M059J (cell line): ENCODE data around the gene SLC10A1. TPM values are rescaled to one million over a fixed set of nuclear protein-coding genes. Genes with fewer than 3 reads are reported as not detected.

Experiments used
- DNase-seq: peaks from one replicate; pipeline ENCODE4 v3.0.0-alpha.2; 2012; ENCODE audit warnings: low read depth
- total RNA-seq: library from RNA; depleted of rRNA; stranded (reverse); fragments of >200 nt; shearing (Covaris generic); gene quantifications from 2 replicates; pipeline ENCODE4 v1.2.3, GENCODE V29; 2014

The SLC10A1 gene
- total RNA-seq, 1 experiment from 2014 or later = not detected

DNA sequence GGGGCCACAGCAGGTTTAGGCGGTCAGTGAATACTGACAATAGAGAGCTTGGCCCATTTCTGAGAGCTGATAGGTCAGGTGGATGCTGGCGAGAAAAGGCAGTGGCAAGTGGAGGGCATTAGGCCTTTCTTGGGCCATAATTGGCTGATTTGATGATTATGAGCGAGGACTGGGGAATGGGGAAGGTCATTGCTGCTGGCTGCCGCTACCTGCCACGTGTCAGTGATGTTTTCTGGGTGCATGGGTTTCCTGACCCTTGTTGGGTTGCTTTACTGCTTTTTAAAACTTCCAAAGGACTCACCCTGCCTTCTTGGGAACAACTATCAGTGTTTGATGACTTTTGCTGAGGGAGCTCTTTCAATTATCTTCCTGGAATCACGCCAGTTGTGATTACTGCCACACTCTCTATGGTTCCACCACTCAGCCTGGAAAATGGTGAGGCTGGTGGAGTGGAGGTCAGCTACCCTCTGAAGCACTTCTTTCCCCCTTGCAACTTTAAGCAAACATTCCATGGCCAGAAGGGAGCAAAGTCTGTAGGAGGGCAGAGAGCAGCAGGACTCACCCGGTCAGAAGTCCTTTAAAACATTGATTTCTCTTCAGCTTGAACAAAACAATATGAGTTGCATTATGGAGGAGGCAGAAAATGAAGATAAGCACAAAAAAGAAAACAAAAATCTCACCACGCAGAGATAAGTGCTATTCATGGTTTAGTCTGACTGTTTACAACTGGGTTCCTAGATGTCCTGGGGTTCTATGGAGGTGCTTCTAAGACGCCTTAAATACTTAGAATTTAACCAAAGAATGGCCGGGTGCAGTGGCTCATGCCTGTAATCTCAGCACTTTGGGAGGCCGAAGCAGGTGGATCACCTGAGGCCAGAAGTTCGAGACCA, 12.1 kb upstream of the SLC10A1 start:
- DNase-seq = no peak

DNA sequence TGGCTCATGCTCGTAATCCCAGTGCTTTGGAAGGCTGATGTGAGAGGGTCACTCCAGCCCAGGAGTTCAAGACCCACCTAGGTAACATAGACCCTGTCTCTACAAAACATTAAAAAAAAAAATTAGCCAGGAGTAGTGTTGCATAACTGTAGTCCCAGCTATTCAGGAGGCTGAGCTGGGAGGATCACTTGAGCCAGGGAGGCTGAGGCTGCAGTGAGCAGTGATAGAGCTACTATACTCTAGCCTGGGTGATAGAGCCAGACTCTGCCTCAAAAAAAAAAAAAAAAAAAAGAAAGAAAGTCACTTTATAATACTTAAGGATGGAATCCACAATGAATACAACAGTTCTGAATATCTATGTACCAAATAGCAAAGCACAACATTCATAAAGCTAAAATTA, 10.2 kb upstream of the SLC10A1 start:
- no peak for DNase-seq

DNA sequence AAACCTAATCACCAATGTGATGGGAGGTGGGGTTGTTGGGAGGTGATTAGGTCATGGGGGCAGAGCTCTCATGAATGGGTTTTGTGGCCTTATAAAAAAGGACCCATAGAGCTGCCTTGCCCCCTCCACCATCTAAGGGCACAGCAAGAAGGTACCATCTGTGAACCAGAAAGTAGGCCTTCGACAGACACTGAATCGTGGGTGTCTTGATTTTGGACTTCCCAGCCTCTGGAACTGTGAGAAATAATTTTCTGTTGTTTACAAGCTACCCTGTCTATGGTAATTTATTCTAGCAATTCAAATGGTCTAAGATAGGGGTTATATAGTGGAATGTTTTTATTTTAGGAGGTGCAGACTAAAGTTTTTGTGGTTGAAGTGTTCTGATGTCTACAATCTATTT, 7.9 kb upstream of the SLC10A1 start:
- DNase-seq = no peak

DNA sequence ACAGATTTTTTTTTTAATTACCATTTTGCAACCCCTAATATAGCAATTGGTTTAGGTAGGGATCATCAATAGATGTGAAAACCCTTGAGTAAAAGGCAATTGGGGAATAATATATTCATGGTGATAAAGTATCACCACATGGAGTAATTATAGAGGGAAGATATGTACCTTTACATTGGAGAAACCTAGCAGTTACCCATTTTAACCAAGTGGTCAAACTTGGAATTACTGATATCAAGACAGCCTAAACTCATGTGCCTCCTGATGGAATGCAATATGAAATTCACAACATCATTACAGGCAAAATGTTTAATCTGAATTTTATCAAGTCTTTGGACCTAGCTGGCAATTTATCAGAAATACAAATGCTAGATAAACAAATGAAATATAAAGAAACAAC, 6.7 kb upstream of the SLC10A1 start:
- no peak for DNase-seq

DNA sequence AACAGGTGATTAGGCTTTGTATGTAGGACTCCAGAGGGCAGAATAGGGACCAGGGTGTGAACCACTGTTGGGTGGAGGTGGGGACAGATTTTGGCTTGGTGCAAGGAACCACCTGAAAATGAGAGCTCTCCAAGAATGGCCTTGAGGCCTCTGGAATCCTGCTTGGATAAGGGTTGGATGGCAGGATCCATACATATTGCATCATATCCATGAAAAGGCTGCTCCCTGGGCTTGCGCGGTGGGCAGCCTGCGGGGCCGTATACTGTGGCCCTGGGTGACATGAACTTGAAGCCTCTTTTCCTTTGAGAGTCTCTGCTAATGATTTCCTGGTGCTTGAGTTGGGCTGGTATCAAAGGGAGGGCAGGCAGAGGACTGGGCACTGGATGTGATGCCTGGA, 1.3 kb upstream of the SLC10A1 start:
- no peak for DNase-seq

DNA sequence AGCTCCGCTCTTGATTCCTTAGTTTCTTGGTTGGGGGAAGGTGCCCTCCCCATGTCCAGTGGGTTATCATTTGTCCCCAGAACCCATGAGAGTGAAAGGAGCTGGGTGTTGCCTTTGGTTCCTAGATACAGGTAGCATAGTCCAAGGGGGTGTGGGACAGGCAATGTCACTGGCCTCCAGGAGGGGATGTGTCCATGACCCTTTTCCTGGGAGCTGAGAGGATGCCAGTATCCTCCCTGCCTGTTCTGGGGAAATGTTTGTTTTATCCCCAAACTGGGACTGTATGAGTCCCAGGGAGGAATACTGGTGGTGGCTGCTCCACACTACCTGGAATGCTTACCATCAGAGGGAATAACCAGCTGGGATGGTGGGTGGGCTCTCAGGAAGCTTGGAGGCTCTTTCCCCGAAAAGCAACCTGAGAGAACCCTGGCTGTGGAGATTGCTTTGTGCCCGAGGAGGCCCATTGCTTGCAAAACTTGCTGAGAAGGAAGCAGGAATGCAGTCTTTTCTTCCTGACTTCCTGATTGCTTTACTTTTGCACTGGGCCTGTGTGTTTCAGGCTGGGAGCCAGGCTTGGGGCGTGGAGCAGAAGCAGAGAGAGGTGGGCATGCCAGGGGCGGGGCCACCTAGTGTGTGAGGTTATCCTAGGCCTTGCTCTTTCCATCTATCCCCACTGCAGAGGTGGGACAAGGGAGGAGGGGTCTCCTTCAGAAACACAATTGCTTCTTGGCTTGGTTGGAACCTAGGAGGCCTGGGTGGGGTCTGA, 715 bp upstream of the SLC10A1 start:
- no peak for DNase-seq

DNA sequence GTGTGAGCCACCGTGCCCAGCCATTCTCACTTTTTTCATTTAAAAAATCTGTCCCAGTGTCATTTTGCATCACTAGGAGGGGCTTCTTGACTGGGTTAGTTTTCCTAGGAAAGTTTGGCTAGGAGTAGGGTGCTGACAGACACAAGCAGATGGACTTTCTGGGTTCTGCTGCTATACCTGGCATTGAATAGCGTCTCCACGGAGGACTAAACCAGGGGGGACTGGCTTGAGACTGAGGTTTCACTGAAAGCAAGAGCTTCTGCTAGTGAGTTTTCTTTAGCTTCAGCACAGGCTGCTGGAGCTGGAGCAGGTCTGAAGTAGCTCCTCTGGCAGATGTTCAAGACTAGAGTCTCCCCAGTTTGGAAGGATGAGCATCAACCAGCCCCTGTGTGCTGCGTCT, 1.4 kb downstream of the SLC10A1 start:
- DNase-seq = no peak

DNA sequence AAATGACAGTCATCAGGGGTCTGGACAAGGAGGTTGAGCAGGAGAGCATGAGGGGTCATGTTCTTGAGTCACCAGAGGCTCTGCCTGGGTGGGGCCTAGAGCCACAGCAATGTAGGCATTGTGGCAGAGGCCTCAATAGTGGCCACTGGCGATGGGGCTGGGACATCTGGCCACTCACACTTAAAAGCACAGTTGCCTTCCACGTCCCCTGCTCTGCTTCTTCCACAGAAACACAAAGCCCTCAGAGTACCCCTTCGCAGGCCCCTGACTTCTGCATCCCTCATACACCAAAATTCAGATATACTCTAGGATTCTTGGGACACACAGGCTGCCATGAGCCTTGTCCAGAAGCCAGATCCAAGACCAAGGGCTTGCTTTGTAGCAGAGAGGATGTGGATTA, 2.2 kb downstream of the SLC10A1 start:
- DNase-seq = no peak

DNA sequence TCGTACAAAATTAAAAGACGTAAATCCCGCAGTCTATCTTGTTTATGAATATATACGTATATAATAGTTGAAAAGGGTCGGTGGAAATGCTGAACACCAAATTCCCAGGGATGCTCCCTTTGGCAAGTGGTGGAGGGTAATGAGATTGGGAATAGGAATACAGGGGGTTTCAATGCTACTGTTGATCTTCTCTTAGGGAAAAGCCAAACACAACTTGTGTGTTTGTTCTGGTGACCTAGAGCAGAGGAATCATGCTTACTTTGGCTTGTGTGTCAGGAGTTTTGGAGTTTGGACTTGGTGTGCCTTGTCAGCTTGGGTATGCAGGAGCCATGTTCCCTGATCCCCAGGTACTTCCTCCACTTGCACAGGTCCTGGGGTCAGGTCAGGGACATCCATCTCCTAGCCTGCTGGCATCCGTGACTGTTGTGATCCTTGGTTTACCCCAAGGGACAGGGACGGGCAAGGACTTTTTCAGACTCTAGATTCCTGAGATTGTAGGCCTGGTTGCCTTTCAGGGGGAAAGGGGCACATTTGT, 4.1 kb downstream of the SLC10A1 start:
- no peak for DNase-seq

DNA sequence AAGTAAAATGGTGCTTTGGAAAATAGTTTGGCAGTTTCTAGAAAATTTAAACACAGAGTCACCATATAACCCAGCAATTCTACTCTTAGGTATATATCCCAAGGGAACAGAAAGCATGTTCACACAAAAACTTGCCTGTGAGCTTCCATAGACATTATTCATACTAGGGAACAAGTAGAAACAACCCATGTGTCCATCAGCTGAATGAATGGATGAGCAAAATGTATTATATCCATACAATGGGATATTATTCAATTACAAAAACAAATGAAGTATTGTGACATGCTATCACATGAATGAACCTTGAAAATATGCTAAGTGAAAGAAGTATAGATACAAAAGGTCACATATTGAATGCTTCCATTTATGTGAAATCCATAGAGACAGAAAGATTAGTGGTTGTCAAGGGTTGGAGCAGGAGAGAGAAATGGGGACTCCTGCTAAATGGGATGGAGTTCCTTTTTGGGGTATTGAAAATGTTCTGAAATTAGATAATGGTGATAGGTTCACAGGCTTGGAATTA, 7.9 kb downstream of the SLC10A1 start:
- DNase-seq = no peak

DNA sequence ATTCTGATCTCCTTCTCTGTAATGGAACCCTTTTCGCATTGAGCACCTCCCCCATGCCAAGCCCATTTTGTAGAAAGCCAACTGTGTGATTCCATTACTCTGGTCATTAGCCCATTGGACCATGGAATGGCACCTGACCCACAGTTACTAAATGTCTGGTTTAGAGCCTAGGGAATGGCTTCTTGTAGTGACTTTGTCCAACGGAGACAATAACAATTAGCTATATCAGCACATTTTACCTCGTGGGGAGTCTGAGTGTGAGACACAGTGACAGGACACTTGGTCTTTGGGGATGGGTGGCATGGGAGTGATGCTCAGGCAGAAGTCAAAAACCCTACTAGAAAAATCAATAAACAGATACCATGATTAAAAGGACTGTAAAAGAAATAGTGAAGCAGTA, 10.4 kb downstream of the SLC10A1 start:
- DNase-seq = no peak

DNA sequence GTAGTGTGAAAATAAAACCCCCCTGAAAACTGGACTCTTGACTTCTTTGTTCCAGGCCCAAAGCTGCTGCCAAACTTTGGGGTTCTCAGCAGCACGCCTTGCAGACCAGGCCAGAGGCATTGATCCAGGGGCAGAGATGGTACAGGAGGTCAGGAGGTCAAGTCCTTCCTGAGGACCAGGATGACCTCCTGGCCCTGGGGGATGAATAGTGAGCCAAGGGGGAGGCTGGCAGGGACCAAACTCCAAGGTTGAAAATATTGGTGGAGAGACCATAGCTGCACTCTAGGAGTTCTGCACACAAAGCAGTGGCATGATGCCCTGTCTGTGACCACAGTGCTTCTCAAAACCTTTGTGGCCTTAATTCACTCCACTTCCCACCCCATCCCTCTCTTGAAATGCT, 12.1 kb downstream of the SLC10A1 start:
- no peak for DNase-seq

DNA sequence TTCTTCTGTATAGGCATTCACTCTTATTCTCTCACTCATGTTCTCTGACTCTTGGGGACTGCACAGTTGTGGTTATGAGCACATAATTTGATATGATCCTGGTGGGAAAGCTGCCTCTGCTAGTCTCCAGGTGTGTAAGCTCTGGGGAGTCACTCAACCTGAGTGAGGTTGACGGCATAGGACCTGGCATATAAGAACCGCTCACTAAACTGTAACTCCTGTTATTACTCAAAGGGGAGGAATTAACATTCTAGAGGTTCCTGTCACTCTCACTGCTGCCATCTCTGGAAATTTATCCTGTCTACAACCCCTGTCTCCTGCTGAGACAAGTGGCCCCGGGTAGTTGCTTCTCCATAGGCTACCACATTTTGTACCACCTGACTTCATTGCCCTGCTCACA, 16.1 kb downstream of the SLC10A1 start:
- DNase-seq = no peak

DNA sequence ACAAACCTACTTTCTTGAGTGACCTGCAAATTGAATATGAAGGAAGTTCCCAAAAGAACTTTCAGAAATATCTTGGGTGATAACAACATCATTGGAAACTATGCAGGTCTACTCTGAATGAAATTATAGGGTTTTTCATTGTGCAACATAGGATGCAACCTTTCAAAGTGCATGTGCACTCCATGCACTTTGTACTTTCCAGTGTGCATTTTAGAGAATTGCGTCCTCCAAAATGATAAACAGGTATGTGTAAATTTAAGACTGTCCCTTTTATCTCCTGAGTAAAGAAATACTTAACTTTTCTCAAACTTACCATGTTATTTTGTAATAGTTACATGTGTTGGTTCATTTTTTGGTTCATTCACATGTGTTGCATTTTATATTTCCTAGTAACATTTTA, 16.9 kb downstream of the SLC10A1 start:
- no peak for DNase-seq

DNA sequence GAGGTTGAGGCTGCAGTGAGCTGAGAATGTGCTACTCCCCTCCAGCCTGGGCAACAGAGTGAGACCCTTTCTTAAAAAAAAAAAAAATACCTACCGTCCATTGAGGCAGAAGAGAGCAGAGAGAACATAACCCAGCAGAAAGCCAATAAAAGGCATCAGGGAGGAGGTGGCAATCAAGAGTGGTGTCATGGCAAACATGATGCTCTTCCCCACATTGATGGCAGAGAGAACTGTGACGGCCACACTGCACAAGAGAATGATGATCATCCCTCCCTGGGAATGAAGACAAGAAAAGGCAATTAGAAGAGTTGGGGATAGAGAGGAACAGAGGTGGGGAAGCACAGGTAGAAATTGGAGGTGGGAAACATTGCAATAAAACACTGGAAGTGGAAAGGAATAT, 18.0 kb downstream of the SLC10A1 start:
- no peak for DNase-seq

DNA sequence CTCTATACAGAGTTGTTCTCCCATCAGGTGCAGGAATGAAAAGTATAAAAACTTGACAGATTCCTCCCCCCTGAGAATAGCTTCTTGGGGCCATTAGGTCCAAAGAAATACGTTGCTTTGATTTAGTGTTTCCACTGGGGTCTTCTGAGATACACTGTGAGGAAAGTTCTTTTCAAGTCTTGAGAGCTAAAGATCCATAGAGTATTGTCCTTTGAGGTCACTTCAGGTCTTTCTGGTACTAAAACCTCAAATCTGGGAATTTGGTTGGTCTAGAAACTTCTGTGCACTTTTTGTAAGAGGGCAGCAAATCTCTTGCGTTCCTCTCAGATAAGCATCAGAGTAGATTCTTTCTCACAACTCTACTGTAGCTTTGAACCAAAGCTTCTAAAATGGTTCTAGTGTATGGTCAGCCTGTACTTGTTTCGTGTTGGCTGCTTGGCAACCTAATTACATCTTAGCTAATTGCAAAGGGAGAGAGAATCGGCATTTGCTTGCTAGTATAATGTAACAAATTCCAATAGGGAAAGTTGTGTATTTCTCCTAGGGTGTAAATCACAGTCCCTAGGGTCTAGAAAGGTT, 20.1 kb downstream of the SLC10A1 start:
- DNase-seq = no peak

DNA sequence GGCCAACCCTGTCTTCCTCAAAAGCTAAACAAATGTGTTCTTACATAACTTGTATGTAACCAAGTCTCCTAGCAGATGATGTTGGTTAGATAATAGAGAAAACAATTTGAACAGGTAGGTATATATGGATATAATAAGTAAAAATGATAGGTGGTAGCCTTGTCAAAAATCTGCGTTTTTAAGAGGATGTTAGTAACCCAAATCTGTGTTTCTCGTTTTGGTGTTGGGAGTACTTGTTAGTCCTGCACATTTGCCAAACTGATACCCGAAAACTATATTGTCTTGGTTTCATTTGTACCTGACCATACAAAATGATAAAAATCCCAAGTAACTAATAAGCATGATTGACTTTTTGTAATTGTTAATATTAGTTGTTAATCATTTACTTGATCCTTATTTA, 22.0 kb downstream of the SLC10A1 start:
- no peak for DNase-seq

DNA sequence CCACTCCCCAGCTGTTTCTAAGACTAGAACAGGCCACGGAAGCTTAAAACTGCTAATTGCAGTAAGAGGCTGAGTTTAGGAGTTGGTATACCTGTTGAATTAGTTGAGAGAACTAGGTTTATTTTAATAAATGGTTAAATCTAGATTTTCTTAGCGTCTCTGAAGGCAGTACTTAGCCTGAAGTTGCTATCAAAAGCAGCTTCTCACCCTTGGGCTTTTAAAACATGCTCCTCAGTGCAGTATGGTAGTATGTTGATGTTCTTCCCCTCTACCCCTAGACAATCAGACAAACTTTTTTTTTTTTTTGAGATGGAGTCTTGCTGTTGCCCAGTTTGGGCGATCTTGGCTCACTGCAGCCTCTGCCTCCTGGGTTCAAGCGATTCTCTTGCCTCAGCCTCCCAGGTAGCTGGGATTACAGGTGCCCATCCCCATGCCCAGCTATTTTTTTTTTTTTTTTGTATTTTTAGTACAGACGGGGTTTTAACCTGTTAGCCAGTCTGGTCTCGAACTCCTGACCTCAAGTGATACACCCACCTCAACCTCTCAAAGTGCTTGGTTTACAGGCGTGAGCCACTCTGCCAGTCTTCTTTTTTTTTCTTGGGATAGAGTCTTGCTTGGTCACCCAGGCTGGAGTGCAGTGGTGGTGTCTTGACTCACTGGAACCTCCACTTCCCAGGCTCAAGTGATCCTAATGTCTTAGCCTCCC, 23.3 kb downstream of the SLC10A1 start:
- DNase-seq = no peak

DNA sequence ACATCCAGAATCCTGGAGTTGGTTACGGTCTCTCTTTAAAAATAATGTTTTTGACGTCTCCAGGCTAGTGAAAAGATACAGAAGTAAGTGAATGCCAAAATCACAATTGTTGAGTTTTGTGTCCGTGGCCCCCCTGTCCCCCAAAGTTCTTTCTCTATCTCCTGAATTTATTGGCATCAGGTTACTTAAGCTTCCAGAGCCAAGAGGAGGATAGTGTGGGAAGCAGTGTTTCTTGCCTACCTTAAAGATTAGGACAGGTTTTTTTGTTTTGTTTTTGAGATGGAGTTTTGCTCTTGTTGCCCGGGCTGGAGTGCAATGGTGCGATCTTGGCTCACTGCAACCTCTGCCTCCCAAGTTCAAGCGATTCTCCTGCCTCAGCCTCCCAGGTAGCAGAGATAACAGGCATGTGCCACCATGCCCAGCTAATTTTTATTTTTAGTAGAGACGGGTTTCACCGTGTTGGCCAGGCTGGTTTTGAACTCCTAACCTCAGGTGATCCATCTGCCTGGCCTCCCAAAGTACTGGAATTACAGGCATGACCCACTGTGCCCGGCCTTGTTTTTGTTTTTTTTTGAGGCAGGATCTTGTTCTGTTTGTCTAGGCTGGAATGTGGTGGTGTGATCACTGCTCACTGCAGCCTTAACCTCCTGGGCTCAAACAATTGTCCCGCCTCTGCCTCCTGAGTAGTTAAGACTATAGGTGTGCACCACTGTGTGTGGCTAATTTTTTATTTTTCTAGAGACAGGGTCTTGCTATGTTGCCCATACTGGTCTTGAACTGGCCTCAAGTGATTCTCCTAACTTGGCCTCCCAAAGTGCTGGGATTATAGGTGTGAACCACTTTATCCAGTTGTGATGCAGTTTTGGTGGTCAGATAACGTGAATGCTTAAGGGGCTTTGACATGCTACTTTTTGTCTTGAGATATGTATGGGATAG, 24.7 kb downstream of the SLC10A1 start:
- no peak for DNase-seq

DNA sequence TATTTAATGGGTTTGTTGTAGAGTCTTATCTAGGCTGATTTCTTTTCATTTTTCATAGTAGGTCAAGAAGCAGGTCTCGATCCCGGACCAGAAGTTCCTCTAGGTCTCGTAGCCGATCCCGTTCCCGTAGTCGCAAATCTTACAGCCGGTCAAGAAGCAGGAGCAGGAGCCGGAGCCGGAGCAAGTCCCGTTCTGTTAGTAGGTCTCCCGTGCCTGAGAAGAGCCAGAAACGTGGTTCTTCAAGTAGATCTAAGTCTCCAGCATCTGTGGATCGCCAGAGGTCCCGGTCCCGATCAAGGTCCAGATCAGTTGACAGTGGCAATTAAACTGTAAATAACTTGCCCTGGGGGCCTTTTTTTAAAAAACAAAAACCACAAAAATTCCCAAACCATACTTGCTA, 25.9 kb downstream of the SLC10A1 start:
- DNase-seq = no peak

DNA sequence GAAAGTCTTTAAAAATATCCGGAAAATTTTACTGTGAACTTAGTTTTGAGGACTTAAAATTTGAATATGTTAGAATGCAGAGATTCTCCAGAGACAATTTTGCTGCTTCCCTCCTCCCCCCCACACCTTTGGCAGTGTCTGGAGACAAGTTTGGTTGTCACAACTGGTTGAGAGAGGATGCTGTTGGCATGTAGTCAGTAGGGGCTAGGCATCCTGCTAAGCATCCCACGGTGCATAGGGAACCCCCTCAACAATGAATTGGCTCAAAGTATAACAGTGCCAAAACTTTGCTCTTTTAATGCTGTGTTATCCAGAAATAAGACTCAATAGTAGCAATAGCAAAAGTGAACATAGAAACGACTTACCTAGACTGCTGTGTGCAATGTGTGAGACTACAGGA, 26.5 kb downstream of the SLC10A1 start:
- DNase-seq = no peak
